Hypothalamus (tissue), 51 donors: ENCODE measurements around the gene TCEANC.
A peak's percentile ranks its signal among the peaks of the same experiment; 100 is the strongest.
"Not testable (repeated sequence)": the region's sequence is repeated elsewhere in the genome, so short reads cannot be mapped to it uniquely, and the experiment has no call there.

Experiments
- DNase-seq, 51 donors: peaks; one replicate each; lab custom pipeline; 2025; lab: John Stamatoyannopoulos, UW

The TCEANC gene

DNA sequence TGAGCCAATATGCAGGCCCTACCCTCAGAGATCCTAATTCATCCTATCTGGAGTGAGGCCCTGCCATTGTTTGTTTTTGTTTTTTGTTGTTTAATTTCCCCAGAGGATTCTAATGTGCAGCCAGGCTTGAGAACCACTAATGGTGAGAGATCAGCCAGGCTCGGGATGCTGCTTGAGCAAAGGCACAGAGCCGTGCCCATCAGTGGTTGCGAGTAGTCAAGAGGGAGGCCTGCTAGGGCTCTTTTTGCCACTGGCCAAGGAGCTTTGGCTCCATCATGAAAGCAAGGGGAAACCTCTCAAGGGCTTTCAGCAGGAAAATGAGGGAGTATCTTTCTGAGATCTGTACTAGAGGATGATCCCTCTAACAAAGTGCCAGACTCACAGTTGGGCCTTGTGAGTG is 2.7 kb downstream of the TCEANC start:
- DNase-seq = no peak

DNA sequence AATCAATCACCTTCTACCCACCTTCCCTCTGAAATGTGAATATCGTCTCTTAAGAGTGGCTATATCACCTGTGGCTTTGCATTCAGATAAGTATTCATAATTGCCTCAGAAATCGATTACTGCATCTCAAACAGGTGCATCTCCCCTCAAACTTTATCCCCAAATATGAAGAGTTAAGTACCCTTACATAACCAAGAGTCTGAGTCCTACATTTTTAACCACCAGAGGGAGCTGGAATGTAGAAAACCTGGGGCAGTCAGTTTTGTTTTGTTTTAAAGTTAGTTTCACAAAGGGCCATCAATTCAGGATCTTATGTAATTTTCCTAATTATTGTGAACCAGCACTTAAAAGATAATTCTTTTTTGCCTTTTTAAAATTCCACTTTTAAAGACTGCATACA is 5.7 kb downstream of the TCEANC start:
- DNase-seq = peak in 4 of 51 donors; percentile 0 to 13 (median 4)

DNA sequence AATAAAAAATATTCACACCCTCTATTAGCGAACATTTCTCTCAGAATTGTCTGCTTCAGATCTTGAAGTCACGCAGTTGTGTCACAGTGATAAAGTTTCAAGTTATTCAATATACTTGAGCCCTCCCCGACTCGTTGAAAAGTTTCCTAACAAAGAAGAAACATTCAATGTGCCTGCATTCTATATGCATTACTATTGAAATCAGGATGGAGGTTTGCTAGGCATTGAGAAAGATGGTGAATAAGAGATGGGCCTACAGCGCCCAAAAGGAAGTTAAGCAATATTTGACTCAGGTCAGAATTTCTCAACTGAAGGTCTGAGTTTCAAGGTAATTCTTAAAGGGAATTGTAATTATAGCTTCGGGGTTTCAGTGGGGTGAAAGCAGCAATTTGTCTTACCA is 6.1 kb downstream of the TCEANC start:
- DNase-seq = no peak

DNA sequence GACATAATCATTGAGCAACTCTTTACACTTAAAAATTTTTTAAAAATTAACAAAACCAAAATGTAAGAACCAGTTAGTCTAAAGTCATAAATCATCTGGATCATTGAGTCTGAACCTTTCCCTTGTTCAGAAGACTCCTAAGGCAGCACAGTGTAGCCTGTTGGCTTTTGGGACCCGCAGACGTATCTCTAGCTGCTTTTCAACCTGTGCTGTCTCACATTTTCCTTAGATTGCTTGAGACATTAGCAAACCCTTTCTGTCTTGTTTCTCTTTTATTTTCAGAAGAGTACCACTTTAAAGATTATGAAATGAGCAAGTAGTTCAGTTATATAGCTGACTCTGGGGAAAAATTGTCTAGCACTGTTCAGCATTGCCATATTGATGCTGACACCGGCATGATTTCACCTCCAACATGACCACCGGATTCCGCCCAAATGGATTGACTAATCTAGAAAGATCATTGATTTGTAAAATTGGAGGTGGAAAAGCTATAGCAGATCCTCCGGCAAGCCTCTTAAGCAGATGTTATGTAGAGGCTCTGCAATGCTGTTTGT is 8.9 kb downstream of the TCEANC start:
- DNase-seq = no peak

DNA sequence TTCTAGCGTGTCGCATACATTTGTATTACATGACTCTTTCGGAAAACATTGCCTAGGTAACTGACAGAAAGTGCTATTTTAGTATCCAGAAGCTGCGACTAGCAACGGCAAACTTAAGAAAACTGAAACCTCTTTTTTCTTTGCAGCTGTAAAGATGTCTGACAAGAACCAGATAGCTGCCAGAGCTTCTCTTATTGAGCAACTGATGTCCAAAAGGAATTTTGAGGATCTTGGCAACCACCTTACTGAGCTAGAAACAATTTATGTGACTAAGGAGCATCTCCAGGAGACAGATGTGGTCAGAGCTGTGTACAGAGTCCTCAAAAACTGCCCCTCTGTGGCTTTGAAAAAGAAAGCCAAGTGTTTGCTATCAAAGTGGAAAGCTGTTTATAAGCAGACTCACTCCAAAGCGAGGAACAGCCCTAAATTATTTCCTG is 9.4 kb downstream of the TCEANC start:
- no peak for DNase-seq

DNA sequence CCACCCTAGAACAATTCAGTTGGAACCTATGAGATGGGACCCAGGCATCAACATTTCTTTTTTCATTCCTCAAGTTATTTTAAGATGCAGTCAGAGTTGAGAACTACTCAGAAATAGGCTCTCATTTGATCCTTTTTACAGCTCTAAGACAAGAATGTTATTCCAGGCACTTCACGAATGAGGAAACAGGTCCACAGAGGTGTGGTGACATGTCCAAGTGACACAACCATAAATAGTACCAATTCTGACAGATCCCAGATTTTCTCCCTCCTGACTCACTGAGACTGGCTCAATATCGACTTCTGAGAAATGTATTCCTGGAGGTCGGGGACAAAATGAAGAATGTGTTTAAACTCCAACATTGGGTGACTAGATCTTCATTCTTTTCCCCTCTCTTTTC is 11.1 kb downstream of the TCEANC start:
- no peak for DNase-seq

DNA sequence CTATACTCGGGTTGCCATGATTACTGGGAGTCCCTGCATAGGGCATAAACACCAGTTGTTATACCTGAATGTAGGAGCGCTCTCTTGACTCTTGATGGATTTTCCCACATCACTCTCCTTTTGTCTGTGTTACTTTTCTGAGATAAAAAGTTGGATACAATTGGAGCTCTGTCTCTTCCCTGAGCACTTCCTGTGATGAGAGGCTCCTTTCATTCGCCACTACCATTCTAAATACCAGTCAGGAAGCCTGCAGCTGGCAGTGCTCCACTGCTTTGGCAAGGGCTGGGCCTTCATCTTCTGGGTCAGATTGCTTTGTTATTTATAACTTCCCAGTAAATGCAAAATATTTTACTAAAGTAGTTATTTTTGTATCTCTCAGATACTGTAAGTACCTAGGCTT is 13.9 kb downstream of the TCEANC start:
- peak in 31 of 51 donors; percentile 1 to 60 (median 17) for DNase-seq

DNA sequence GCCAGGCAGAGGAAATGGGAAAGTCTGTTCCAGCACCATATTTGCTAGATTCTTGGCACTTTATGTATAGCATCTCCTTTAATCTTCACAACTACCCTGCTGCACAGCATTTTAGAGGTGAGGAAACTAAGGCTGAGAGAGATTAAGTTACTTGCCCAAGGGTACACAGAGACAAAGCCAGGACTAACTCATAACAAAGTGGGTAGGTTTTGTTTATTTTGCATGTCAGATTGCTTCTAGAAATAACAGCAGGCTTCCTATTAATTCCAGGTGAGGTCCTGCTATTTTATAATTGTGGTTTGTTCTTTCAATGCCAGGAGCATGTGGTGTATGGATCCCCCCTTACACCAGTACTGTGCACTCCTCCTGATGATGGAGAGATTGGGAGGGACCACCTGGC is 15.0 kb downstream of the TCEANC start:
- no peak for DNase-seq

DNA sequence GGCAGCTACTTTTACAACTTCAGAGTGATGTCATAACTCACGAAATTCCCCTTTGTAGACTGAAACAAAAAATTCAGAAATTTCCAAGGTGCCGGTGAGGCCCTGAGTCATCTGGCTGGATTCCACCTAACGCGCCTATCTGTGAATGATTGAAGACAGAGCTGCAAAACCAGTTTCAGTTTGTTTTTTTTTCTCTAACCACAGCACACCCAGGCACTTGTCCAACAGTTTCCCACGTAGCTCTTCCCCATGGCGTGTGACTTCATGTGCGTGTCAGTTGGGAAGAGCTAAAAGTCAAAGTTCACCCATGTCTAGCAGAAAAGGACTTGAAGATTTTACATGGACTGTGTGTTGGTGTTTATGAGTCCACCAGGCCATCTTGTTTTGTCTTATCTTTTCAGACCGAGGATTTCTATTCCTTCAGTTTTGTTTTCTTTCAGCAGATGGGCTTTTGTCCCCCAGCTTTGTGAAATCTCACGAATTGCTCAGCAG is 16.4 kb downstream of the TCEANC start:
- DNase-seq = no peak

DNA sequence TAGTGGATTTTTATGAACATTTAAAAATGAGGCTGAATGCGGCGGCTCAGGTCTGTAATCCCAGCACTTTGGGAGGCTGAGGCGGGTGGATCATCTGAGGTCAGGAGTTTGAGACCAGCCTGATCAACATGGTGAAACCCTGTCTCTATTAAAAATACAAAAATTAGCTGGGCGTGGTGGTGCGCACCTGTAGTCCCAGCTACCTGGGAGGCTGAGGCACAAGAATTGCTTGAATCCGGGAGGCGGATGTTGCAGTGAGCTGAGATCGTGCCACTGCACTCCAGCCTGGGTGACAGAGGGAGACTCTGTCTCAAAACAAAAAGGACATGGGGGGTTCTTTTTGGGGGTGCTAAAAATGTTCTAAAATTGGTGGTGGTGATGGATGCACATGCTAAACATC is 16.8 kb downstream of the TCEANC start:
- not testable (repeated sequence) for DNase-seq

DNA sequence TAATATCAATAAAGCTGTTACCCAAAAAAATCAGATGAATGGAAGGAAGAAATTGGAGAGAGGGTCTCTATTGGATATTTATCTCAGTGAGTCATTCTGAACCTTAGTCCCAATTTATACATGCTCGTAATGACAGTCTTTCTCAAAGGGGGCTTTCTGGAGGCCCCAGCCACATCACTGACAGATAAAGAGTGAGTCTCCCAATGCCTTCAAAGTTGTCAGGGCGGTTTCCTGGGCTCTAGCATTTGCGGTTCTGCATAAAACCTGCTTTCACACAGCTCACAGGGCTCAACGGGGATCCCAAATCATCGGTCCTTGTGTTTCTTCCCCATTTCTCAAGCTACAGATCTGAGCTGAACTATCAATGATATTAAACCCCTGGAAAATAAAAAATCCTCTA is 17.3 kb downstream of the TCEANC start:
- no peak for DNase-seq

DNA sequence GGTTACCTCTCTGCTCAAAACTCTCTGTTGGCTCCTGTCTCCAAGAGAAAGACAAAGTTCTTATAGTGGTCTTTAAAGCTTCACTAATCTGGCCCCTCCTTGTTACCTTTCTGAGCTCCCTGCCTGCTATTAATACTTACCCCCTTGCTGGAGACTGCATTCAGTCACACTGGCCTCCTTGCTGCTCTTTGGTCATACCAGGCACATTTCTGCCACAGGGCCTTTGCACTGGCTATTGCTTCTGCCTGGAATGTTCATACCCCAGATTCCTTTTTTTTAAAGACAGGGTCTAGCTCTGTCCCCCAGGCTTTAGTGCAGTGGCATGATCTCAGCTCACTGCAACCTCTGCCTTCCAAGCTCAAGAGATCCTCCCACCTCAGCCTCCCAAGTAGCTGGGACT is 20.1 kb downstream of the TCEANC start:
- no peak for DNase-seq

DNA sequence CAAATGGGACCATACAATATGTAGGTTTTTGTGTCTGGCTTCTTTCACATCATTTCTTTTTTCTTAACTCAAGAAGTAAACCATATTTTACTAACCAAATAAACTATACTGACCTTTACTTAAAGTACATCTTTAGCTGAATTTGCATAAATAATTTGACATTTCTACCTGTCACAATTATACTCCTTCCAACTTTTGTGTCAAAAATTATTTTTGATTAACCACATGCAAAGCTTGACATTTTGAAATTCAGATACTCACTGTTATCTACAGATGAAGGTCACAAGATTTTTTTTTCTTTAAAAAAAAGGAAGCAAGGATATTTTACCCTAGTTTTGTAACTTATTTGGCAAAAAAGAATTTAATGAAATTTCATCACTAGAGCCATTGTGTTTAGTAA is 23.9 kb downstream of the TCEANC start:
- no peak for DNase-seq

DNA sequence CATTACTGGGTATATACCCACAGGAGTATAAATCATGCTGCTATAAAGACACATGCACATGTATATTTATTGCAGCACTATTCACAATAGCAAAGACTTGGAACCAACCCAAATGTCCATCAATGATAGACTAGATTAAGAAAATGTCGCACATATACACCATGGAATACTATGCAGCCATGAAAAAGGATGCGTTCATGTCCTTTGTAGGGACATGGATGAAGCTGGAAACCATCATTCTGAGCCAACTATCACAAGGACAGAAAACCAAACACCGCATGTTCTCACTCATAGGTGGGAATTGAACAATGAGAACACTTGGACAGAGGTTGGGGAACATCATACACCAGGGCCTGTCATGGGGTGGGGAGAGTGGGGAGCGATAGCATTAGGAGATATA is 26.8 kb downstream of the TCEANC start:
- not testable (repeated sequence) for DNase-seq

DNA sequence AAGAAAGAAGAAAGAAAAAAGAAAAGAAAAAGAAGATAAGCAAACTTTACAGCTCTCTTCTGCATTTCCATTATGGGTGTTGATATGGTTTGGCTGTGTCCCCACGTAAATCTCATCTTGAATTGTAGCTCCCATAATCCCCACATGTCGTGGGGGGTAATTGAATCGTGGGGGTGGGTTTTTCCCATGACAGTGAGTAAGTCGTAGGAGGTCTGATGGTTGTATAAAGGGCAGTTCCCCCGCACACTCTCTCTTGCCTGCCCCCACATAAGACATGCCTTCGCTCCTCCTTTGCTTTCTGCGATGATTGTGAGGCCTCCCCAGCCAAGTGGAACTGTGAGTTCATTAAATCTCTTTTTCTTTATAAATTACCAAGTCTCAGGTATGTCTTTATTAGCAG is 28.7 kb downstream of the TCEANC start:
- DNase-seq = no peak

DNA sequence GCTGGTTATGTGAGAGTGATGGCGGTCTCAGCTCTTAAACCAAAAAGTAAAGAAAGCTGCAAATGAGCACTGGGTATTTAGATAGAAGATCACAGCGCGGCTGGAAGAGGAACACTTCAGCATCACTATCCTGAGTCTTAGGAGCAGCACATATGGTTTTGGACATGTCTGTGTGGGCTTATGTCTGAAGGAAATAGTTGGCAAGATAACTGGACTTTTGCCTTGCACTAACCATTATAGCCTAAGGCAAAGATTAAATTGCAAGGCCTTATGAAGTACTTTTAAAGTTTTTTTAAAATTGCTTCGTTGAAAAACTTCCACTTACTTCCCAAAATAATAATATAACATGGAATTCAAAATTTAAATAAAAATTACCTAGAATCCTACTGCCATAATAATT is 31.4 kb downstream of the TCEANC start:
- no peak for DNase-seq

DNA sequence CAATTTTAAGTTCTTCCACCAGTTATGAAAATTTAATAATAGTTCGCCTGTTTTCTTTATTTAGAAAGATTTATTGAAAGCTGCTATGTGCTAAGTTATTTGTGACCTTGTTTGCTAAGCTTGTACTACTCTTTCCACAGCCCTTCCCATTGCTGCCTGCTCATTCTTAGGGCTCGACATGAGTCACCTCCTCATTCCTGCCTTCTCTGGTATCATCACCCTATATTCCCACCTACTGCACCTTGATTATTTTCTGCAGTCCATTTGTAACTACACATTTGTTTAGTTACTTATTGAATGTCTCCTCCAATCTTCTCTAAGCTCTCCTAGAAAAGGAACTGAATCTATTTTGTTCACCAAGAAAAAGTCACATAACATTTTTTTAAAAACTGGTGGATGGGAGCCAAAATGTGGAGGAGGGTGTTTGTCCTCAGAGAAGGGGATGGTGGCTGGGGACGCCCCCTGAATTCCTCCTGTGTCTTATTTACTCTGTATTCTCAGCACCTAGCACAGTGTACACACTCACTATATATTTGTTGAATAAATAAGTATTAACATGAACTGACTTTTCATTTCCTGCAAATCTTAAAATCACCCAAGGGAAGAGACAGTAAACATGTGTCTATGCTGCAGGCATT is 32.3 kb downstream of the TCEANC start:
- no peak for DNase-seq

DNA sequence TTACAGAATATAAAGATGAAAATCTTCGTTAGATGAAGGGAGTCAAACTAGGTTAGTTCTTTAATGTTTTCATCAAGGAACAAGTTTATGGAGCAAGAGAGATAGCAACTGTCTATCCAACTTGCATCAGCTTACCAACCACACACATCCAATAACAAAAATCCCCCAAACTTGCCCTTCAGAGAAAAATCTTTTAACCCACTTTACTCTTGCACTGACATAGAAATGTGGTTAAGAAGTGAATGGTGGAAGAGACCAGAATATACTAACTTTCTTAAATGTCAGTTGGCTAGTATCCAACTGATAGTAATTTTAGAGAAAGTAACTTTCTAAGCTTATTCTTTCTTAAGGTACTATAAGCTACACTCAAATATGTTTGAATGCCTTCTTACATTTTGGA is 34.3 kb downstream of the TCEANC start:
- no peak for DNase-seq

DNA sequence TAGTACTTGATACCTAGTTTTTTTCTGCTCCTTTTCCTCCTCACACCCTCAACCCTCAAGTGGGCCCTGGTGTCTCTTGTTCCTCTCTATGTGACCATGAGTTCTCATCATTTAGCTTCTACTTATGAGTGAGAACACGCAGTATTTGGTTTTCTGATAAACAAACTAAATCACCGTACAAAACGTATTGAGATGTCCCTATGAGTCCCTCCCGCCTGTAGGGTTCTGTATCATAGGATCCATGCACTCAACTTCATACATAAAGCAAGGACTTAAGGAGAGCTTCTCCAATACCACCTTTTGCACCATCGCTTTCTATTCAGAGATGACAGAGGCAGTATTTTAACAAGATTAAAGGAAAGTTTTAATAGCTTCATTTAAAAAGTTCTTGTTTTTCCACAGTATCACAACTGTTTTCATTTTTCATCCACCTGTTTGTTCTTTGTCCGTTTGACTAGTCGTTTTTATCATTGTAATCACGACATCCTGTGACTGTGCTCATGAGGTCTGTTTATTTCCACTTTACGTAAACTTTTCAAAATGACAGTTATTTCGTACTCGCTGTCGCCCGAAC is 35.5 kb downstream of the TCEANC start:
- no peak for DNase-seq

DNA sequence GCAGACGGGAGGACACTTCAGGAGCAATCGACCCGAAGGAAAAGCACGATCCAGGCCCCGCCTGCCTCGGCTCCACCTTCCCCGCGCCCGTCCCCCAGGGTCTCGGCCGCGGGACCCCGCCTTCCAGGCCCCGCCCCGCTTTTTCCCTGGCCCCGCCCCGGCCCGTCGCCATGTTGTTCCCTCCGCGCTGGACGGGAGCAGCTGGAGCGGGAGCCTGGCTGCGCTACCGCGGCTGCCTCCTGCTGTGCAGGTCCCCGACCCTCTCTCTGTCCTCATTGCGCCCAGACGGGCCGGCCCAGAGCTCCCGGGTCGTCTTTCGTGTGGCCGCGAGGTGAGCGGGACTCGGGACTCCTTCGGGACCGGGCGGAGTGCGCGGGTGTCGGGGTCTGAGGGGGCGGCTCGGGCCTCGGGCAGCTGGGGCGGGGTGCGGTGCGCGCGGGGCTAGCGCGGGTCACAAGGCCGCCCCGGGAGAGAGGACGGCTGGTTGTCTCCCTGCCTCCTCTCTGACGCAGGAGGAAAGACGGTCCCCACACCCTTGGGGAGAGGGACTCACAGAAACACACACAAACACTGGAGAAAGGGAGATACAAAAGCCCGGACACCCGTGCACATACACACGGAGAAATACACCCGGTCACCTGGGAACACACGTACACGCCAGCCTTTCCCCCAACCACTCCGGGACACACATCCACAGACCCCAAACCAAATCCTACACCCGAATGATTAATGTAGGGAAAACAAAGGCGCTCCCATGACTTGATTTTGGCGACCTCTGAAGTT is 36.2 kb downstream of the TCEANC start, which contains the start of gene RAB9A:
RAB9A (plus strand) TSS at position 171 of the 783 bp plus-strand sequence. CDS start 19,619 bp downstream, outside the sequence.
- DNase-seq = peak; percentile 1 to 82 (median 62)

DNA sequence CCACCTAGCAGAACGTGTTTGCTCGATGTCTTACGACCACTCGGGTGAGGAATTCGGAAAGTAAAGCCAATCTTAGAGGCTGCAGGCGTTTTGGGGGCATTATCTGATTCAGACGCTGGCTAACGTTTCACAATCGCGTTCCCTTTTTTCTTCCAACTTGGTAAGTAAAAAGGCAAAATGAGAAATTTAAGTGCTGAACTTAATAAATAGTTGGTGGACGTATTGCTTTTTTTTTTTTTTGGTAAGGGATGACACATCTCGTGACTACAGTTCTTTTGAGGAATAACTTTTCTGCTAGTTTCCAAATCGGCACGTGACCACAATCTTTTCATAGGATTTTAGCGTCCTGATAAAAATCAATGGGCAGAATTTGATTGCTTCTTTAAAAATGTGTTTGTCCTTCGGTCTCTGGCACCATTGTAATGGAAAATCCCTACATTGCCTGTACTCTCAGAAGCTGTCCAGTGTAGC is 36.8 kb downstream of the TCEANC start:
- DNase-seq = peak in 1 of 51 donors; percentile 41
